Hepatocyte (in vitro differentiated cells): Measurements from ENCODE around the gene UBAP2L. TPM values are rescaled to one million over a fixed set of nuclear protein-coding genes. Genes with fewer than 3 reads are reported as not detected.
A peak's percentile ranks its signal among the peaks of the same experiment; 100 is the strongest.

Source experiments
- DNase-seq: peaks from one replicate; pipeline ENCODE4 v3.0.0-alpha.2; 2016; ENCODE audit warnings: low spot score
- H2AFZ ChIP-seq: fragments of 200-600 bp; sonication (generic); 2 replicates; pipeline ENCODE4 v1.6.0; 2016; ENCODE audit warnings: antibody characterized with exemption, mild to moderate bottlenecking
- H3K27ac ChIP-seq: fragments of 200-600 bp; sonication (generic); 2 replicates; pipeline ENCODE4 v1.5.1; 2016; ENCODE audit warnings: mild to moderate bottlenecking
- H3K27me3 ChIP-seq: fragments of 200-600 bp; sonication (generic); 2 replicates; pipeline ENCODE4 v1.6.1; 2016
- H3K36me3 ChIP-seq: fragments of 200-600 bp; sonication (generic); replicated peaks from 2 replicates; pipeline ENCODE4 v1.5.1; 2016; ENCODE audit warnings: low read depth; ENCODE audit not compliant: insufficient read depth
- H3K4me1 ChIP-seq: fragments of 200-600 bp; sonication (generic); 2 replicates; pipeline ENCODE4 v1.5.1; 2016; ENCODE audit warnings: mild to moderate bottlenecking, moderate library complexity; ENCODE audit not compliant: insufficient read depth
- H3K4me2 ChIP-seq: fragments of 200-600 bp; sonication (generic); 2 replicates; pipeline ENCODE4 v1.6.0; 2016
- H3K4me3 ChIP-seq: fragments of 200-600 bp; sonication (generic); 2 replicates; pipeline ENCODE4 v1.5.1; 2016; ENCODE audit warnings: mild to moderate bottlenecking
- H3K79me2 ChIP-seq: fragments of 200-600 bp; sonication (generic); 2 replicates; pipeline ENCODE4 v1.6.0; 2017; ENCODE audit warnings: mild to moderate bottlenecking
- H3K9me2 ChIP-seq: fragments of 200-600 bp; sonication (generic); replicated peaks from 2 replicates; pipeline ENCODE4 v1.6.0; 2017; ENCODE audit warnings: mild to moderate bottlenecking; ENCODE audit not compliant: insufficient read depth
- H3K9me3 ChIP-seq: fragments of 200-600 bp; sonication (generic); 2 replicates; pipeline ENCODE4 v1.5.1; 2016; ENCODE audit warnings: low read depth, mild to moderate bottlenecking
- H4K20me1 ChIP-seq: fragments of 200-600 bp; sonication (generic); 2 replicates; pipeline ENCODE4 v1.6.0; 2016; ENCODE audit warnings: mild to moderate bottlenecking; ENCODE audit not compliant: insufficient read depth, poor library complexity, severe bottlenecking
- EZH2 ChIP-seq: fragments of 200-600 bp; sonication (generic); IDR thresholded peaks from 2 replicates; pipeline ENCODE4 v1.6.1; 2016; ENCODE audit warnings: antibody characterized with exemption, mild to moderate bottlenecking, borderline replicate concordance
- EZH2phosphoT487 ChIP-seq: fragments of 200-600 bp; sonication (generic); IDR thresholded peaks from one replicate; pipeline ENCODE4 v1.6.1; 2018; ENCODE audit warnings: antibody characterized with exemption, mild to moderate bottlenecking, low read depth, moderate library complexity; ENCODE audit not compliant: unreplicated experiment, severe bottlenecking
- WGBS: methylation state at CpG from one replicate; pipeline ENCODE4 v1.1.6; 2016; ENCODE audit warnings: low lambda C conversion rate; ENCODE audit errors: missing lambda C conversion rate; 5-methylcytosine and 5-hydroxymethylcytosine counted together
- polyA plus RNA-seq: library from polyadenylated mRNA; unstranded; fragments of >200 nt; fragmentation: Nextera tagmentation; extraction: Ambion mirVana; gene quantifications from 2 replicates; pipeline ENCODE4 v1.2.1, GENCODE V29; 2016
- total RNA-seq: library from RNA; depleted of rRNA; stranded (reverse); fragments of >200 nt; gene quantifications from 2 replicates; pipeline ENCODE4 v1.2.3, GENCODE V29; 2014
- TF ChIP-seq, protein P1 (sequence below): fragments of 200-600 bp; sonication (generic); IDR thresholded peaks from 2 replicates; pipeline ENCODE4 v1.5.1; 2016; ENCODE audit warnings: antibody characterized with exemption, mild to moderate bottlenecking; ENCODE audit not compliant: poor library complexity

UBAP2L gene
- total and polyA plus RNA-seq, 2 experiments from 2014 or later, result 103 to 119 TPM

DNA sequence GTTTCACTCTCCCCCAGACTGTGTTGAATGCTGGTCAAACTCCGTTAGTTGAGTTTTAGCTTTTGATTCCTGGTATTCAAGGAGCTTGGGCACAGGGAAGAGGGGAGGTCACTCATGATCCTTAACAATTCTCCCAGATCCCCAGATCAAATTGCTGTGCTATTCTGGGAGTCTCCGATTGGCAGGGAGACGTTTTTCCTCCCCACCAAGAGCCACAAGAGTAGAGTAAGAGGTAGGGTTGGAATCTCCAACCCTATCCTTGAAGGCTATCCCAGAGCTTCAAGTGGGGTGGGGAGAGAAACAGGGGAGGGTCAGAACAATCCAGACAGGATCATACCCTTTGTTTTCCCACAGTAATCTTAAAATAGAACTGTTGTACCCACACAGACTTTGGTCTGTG lies 28.3 kb upstream of the UBAP2L start:
- no peak overlapping the region for H2AFZ ChIP-seq
- H3K27ac ChIP-seq, result no peak overlapping the region
- H3K9me3 ChIP-seq, result no peaks in the 10 kb centered on the region
- no peak overlapping the region for H3K4me2 ChIP-seq
- no peaks in the 10 kb centered on the region for H3K4me1 ChIP-seq
- peaks cover 3% of the 10 kb centered on the region for H3K27me3 ChIP-seq
- DNase-seq, result no peak
- TF ChIP-seq EZH2 (no peak), EZH2phosphoT487 (no peak)
- TF ChIP-seq, protein P1, sequence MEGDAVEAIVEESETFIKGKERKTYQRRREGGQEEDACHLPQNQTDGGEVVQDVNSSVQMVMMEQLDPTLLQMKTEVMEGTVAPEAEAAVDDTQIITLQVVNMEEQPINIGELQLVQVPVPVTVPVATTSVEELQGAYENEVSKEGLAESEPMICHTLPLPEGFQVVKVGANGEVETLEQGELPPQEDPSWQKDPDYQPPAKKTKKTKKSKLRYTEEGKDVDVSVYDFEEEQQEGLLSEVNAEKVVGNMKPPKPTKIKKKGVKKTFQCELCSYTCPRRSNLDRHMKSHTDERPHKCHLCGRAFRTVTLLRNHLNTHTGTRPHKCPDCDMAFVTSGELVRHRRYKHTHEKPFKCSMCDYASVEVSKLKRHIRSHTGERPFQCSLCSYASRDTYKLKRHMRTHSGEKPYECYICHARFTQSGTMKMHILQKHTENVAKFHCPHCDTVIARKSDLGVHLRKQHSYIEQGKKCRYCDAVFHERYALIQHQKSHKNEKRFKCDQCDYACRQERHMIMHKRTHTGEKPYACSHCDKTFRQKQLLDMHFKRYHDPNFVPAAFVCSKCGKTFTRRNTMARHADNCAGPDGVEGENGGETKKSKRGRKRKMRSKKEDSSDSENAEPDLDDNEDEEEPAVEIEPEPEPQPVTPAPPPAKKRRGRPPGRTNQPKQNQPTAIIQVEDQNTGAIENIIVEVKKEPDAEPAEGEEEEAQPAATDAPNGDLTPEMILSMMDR, result no peak
- H3K4me3 ChIP-seq, result no peak overlapping the region
- no peaks in the 10 kb centered on the region for H3K9me2 ChIP-seq
- WGBS, result 58% methylated on average over 3 of the region's 3 CpGs
- H4K20me1 ChIP-seq, result no peaks in the 10 kb centered on the region
- H3K36me3 ChIP-seq, result no peaks in the 10 kb centered on the region
- no peaks in the 10 kb centered on the region for H3K79me2 ChIP-seq

DNA sequence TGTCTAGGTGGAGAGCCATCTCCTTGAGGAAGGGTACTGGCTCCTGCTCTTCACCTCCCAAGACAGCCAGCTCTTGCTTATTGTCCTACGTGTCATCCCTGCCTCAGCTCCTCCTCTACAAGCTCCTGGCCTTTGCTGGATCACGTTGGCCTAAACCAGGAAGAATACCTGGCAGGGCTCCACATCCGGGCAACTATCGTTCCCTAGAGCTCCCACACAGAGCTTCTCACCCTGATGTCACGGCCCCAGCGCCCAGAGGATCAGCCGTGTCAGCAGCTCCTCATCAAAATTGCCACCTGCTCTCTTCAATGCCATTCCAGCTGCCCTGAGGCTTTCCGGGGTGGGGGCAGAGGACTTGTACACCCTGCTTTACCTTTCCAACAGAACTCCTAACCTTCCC lies 26.9 kb upstream of the UBAP2L start:
- Histone ChIP-seq H3K4me2 (no peak overlapping the region), H3K4me1 (no peaks in the 10 kb centered on the region), H2AFZ (no peak overlapping the region), H4K20me1 (no peaks in the 10 kb centered on the region), H3K9me3 (no peaks in the 10 kb centered on the region), H3K27ac (no peak overlapping the region), H3K9me2 (no peaks in the 10 kb centered on the region), H3K4me3 (no peak overlapping the region), H3K27me3 (peaks cover 3% of the 10 kb centered on the region), H3K36me3 (no peaks in the 10 kb centered on the region), H3K79me2 (no peaks in the 10 kb centered on the region)
- WGBS, result 82% methylated on average over 8 of the region's 8 CpGs
- DNase-seq, result no peak
- no peak for TF ChIP-seq EZH2
- TF ChIP-seq EZH2phosphoT487, result no peak
- TF ChIP-seq, protein P1, result no peak

DNA sequence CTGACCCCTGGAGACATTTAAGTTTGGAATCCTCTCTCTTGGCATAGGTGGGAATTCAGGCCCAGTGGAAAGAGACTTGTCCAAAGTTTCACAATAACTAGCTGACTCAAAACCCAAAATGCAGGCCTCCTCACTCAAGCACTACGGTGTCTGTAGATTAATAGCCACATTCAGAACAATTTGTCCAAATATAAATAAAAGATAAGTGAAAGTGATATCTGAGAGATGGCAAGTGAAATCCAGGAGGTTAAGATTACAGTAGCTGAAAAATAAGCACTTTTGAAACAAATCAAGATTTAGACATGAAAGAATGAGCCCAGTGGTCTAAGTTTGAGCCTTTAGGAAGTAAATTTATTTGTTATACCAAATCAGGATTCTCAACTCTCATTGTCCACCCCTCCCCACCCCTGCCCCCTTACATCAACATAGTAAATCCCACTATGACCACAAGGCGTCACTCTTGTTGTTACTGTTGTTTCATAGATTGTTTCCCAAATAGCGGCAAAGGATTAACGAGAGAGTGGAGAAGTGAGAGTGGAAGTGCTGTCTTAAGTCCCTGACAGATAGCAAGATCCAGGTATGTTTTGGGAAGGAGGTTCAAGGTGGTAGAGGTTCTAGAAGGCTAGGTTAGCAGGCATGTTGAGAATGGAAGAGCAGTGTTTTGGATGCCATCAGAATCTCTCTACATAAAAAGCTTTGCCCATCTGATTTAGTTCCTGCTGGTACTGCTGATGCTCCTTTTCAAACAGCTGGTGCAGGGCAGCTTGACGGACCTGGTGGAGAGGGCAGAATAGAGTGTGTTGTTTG lies 21.8 kb upstream of the UBAP2L start:
- Histone ChIP-seq H2AFZ (peak overlapping the region; percentile 49), H3K9me2 (no peaks in the 10 kb centered on the region), H3K4me3 (no peak overlapping the region), H3K36me3 (no peaks in the 10 kb centered on the region), H3K27me3 (no peaks in the 10 kb centered on the region), H3K9me3 (no peaks in the 10 kb centered on the region), H3K27ac (no peak overlapping the region), H3K79me2 (no peaks in the 10 kb centered on the region), H3K4me1 (no peaks in the 10 kb centered on the region), H4K20me1 (no peaks in the 10 kb centered on the region), H3K4me2 (peak overlapping the region; percentile 61)
- DNase-seq, result peak; percentile 76
- 15% methylated on average over 5 of the region's 5 CpGs for WGBS
- no peak for TF ChIP-seq EZH2phosphoT487
- TF ChIP-seq, protein P1, result peak; percentile 67
